IMR-90 (cell line): ENCODE data around the gene RSAD1. TPM values are rescaled to one million over a fixed set of nuclear protein-coding genes. Genes with fewer than 3 reads are reported as not detected.

ENCODE experiments used
- ATAC-seq: fragments of 200-7000 bp; cut with Tn5 transposase; 2 replicates; pipeline ENCODE4 v1.9.1; 2020; ENCODE audit warnings: low read depth, mild to moderate bottlenecking, moderate library complexity
- BruUV-seq: library from RNA; stranded (reverse); fragments of 400-500 nt; replicated peaks from 2 replicates; lab custom pipeline; 2021; lab: Mats Ljungman, UMichigan
- CTCF ChIA-PET: fragments of 300-600 bp; formaldehyde crosslinking; extraction: SDS; loops from one replicate; lab custom pipeline; 2021; ENCODE audit warnings: antibody characterized with exemption; lab: Yijun Ruan, JAX
- POLR2A ChIA-PET: fragments of 300-600 bp; sonication (Branson Sonifier 250); formaldehyde crosslinking; loops from one replicate; lab custom pipeline; 2022; ENCODE audit warnings: antibody characterized with exemption; ENCODE audit not compliant: unreplicated experiment; lab: Charles Lee
- DNase-seq: peaks from one replicate; pipeline ENCODE4 v3.0.0; 2013
- H2AFZ ChIP-seq: replicated peaks from 2 replicates; pipeline ENCODE3; 2013; ENCODE audit warnings: low read length, mild to moderate bottlenecking; ENCODE audit not compliant: poor library complexity
- H2AK5ac ChIP-seq: 2 replicates; pipeline ENCODE4 v1.6.1; 2013; ENCODE audit warnings: low read depth, low read length, inconsistent platforms
- H2AK9ac ChIP-seq: replicated peaks from 2 replicates; pipeline ENCODE3; 2013; ENCODE audit warnings: mild to moderate bottlenecking, low read depth, low read length, moderate library complexity; ENCODE audit not compliant: poor library complexity
- H2BK120ac ChIP-seq: 2 replicates; pipeline ENCODE4 v1.6.1; 2013; ENCODE audit warnings: low read depth, low read length, inconsistent platforms
- H2BK15ac ChIP-seq: 3 replicates; pipeline ENCODE4 v1.6.1; 2013; ENCODE audit warnings: low read depth, low read length, inconsistent platforms
- H2BK20ac ChIP-seq: 2 replicates; pipeline ENCODE4 v1.6.1; 2013; ENCODE audit warnings: low read depth, mild to moderate bottlenecking, inconsistent platforms, low read length, moderate library complexity
- H2BK5ac ChIP-seq: 2 replicates; pipeline ENCODE4 v1.6.1; 2013; ENCODE audit warnings: mild to moderate bottlenecking, low read depth, low read length, inconsistent platforms; ENCODE audit not compliant: poor library complexity, severe bottlenecking
- H3K14ac ChIP-seq: replicated peaks from 2 replicates; pipeline ENCODE4 v1.6.1; 2013; ENCODE audit warnings: low read depth, low read length, inconsistent platforms
- H3K18ac ChIP-seq: 2 replicates; pipeline ENCODE4 v1.6.1; 2013; ENCODE audit warnings: low read depth, low read length, control low read depth
- H3K23ac ChIP-seq: 2 replicates; pipeline ENCODE4 v1.6.1; 2013; ENCODE audit warnings: low read depth, low read length, inconsistent platforms
- H3K27ac ChIP-seq: 2 replicates; pipeline ENCODE4 v1.5.1; 2013; ENCODE audit warnings: mild to moderate bottlenecking, control low read depth, low read length; ENCODE audit not compliant: insufficient read depth
- H3K27me3 ChIP-seq: 2 replicates; pipeline ENCODE4 v1.6.1; 2013; ENCODE audit warnings: low read length; ENCODE audit not compliant: control insufficient read depth, insufficient read depth
- H3K36me3 ChIP-seq: 2 replicates; pipeline ENCODE4 v1.6.1; 2013; ENCODE audit warnings: low read length, mixed read lengths; ENCODE audit not compliant: control insufficient read depth, insufficient read depth
- H3K4ac ChIP-seq: 2 replicates; pipeline ENCODE4 v1.6.1; 2013; ENCODE audit warnings: low read depth, low read length, inconsistent platforms
- H3K4me1 ChIP-seq: 2 replicates; pipeline ENCODE4 v1.6.1; 2013; ENCODE audit warnings: low read length, mixed read lengths; ENCODE audit not compliant: control insufficient read depth, insufficient read depth
- H3K4me2 ChIP-seq: 2 replicates; pipeline ENCODE4 v1.6.1; 2013; ENCODE audit warnings: low read depth, mild to moderate bottlenecking, control low read depth, low read length, moderate library complexity
- H3K4me3 ChIP-seq: 2 replicates; pipeline ENCODE4 v1.5.1; 2013; ENCODE audit warnings: low read depth, mild to moderate bottlenecking, control low read depth, low read length, moderate library complexity; ENCODE audit not compliant: insufficient read depth
- H3K56ac ChIP-seq: 2 replicates; pipeline ENCODE4 v1.6.1; 2013; ENCODE audit warnings: low read length, inconsistent platforms; ENCODE audit not compliant: insufficient read depth; ENCODE audit errors: extremely low read depth
- H3K79me1 ChIP-seq, 2 experiments: 2 replicates each; pipeline ENCODE4 v1.6.1; 2013; ENCODE audit warnings: low read length in 2 of 2, inconsistent platforms in 1 of 2, low read depth in 1 of 2
- H3K9ac ChIP-seq: 2 replicates; pipeline ENCODE4 v1.6.1; 2013; ENCODE audit warnings: low read depth, low read length, control low read depth
- H3K9me1 ChIP-seq: 2 replicates; pipeline ENCODE4 v1.6.1; 2013; ENCODE audit warnings: low read length, inconsistent platforms; ENCODE audit not compliant: insufficient read depth
- H3K9me3 ChIP-seq: 2 replicates; pipeline ENCODE4 v1.6.1; 2013; ENCODE audit warnings: low read length; ENCODE audit not compliant: control insufficient read depth, insufficient read depth
- H4K20me1 ChIP-seq: 2 replicates; pipeline ENCODE4 v1.6.1; 2013; ENCODE audit warnings: low read length, inconsistent platforms; ENCODE audit not compliant: insufficient read depth
- H4K5ac ChIP-seq: 2 replicates; pipeline ENCODE4 v1.6.1; 2013; ENCODE audit warnings: mild to moderate bottlenecking, low read depth, low read length, control low read depth
- H4K8ac ChIP-seq, 2 experiments: 2 replicates each; pipeline ENCODE4 v1.6.1; 2013; ENCODE audit warnings: low read depth in 2 of 2, low read length in 2 of 2, control low read depth in 1 of 2, inconsistent platforms in 1 of 2
- H4K91ac ChIP-seq: 2 replicates; pipeline ENCODE4 v1.6.1; 2013; ENCODE audit warnings: low read depth, low read length, inconsistent platforms; ENCODE audit not compliant: insufficient read depth
- MAZ ChIP-seq: IDR thresholded peaks from 2 replicates; pipeline ENCODE4 v1.6.1; 2012; ENCODE audit warnings: low read depth, mild to moderate bottlenecking, low read length, improper control_type of control experiment, moderate library complexity, borderline replicate concordance
- NFE2L2 ChIP-seq: fragments of 150-350 bp; IDR thresholded peaks from 2 replicates; pipeline ENCODE4 v1.6.1; 2016; ENCODE audit warnings: low read depth, mild to moderate bottlenecking, low read length
- RAD21 ChIP-seq: IDR thresholded peaks from 2 replicates; pipeline ENCODE4 v1.6.1; 2012; ENCODE audit warnings: low read length, improper control_type of control experiment
- RFX5 ChIP-seq: IDR thresholded peaks from 2 replicates; pipeline ENCODE4 v1.8.0; 2012; ENCODE audit warnings: low read depth, mild to moderate bottlenecking, low read length, moderate library complexity
- SMC3 ChIP-seq: fragments of 150-350 bp; IDR thresholded peaks from 2 replicates; pipeline ENCODE4 v1.6.1; 2016; ENCODE audit warnings: low read depth, mild to moderate bottlenecking, antibody characterized with exemption, low read length, moderate library complexity
- WGBS, 2 experiments: methylation state at CpG; one replicate each; pipeline versions ENCODE4 v1.1.5 to v1.1.7; 2013; ENCODE audit warnings: missing lambda C conversion rate in 2 of 2; ENCODE audit not compliant: insufficient read length in 1 of 2; ENCODE audit errors: extremely low coverage in 2 of 2; 5-methylcytosine and 5-hydroxymethylcytosine counted together
- dilution Hi-C: fragments of 300-500 bp; cut with HindIII; formaldehyde crosslinking; loops from one replicate; pipeline ENCODE4 v1.14.3; 2018; ENCODE audit warnings: low sequenced_read_pairs; ENCODE audit not compliant: unreplicated experiment
- in situ Hi-C: fragments of 300-500 bp; cut with MboI; formaldehyde crosslinking; loops from 3 replicates; pipeline ENCODE4 v1.14.3; 2019; ENCODE audit warnings: low sequenced_read_pairs, inconsistent platforms, mixed read lengths
- intact Hi-C: fragments of 100-400 bp; cut with micrococcal nuclease; formaldehyde crosslinking; loops from 2 replicates; pipeline ENCODE4 v1.10.0; 2022
- polyA plus RNA-seq, 3 experiments: library from polyadenylated mRNA; depleted of rRNA; stranded (reverse); fragments of >200 nt; gene quantifications; 2 replicates each; pipeline ENCODE4 v1.2.3, GENCODE V29; 2012; ENCODE audit warnings: low replicate concordance in 1 of 3
- total RNA-seq: library from RNA; depleted of rRNA; stranded (reverse); fragments of >200 nt; gene quantifications from 2 replicates; pipeline ENCODE4 v1.2.3, GENCODE V29; 2012
- TF ChIP-seq, protein P1 (sequence below): conservative IDR thresholded peaks from 2 replicates; pipeline ENCODE4 v1.5.1; 2012; ENCODE audit warnings: mild to moderate bottlenecking, low read depth, low read length, improper control_type of control experiment

The RSAD1 gene
- total and polyA plus RNA-seq, 2 of the 4 experiments (the other 2 are of a cell fraction), result 10.8 to 19.2 TPM

DNA sequence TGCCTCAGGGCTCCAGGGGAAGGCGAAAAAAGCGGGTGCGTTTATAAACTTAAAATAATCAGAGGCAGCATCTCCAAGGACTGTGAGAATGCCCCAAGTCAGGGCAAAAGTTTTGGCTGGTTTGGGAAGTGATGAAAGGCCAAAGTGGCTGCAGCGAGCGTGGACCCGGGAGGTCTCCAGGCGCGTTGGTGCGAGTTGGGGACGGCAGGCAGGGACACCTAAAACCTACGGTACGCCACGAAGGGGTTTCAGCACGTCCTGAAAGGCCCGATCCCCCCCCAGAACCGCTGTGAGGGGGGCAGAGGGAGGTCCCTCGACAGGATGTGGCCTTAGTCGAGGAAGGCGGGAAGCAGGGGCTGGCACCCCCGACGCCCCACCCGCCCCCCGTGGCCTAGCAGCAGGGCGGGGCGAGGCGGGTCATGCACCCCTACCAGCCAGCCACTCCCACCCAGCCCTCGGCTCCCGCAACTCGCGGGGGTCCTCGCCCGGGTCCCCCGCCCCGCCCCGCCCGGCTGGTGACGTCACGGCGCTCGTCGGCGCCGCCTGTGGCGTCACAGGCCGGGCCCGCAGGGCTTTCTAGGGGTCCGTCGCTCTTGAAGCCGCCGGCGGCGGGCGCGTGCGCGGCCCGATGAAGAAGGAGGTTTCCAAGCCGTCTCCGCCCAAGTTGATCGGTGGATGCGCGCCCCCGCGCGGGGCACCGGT, 29.4 kb downstream of the RSAD1 start, which contains the start of gene MYCBPAP:
TSS of gene MYCBPAP (plus strand) at position 569 of the 702 bp plus-strand sequence. CDS start 236 bp downstream, outside the sequence.
- Histone ChIP-seq H3K9me3 (no peaks in the 10 kb centered on the region), H2AFZ (peak within 1 kb of the TSS; percentile 96), H3K27me3 (no peaks in the 10 kb centered on the region; the same call in 1 of the 2 replicates), H4K5ac (peak within 1 kb of the TSS; percentile 90), H3K27ac (peak within 1 kb of the TSS; percentile 6), H3K9ac (peak within 1 kb of the TSS; percentile 53), H2BK5ac (no peak within 1 kb of the TSS), H2BK20ac (no peak within 1 kb of the TSS), H3K56ac (peak within 1 kb of the TSS; percentile 17; the same call in 1 of the 2 replicates), H4K20me1 (no peaks in the 10 kb centered on the region), H2BK120ac (peak within 1 kb of the TSS; percentile 33), H3K4me1 (peaks cover 4% of the 10 kb centered on the region), H3K4ac (peak within 1 kb of the TSS; percentile 89), H2BK15ac (no peak within 1 kb of the TSS), H3K4me2 (peak within 1 kb of the TSS; percentile 62), H3K9me1 (peaks cover 16% of the 10 kb centered on the region), H4K8ac (peak within 1 kb of the TSS; percentile 97 to 98), H4K91ac (peak within 1 kb of the TSS; percentile 76), H3K18ac (no peak within 1 kb of the TSS; the same call in 1 of the 2 replicates), H3K23ac (peak within 1 kb of the TSS; percentile 56), H3K79me1 (peaks cover 0 to 3% of the 10 kb centered on the region in 2 experiments; a peak in 1 of 4 replicates), H2AK9ac (peak within 1 kb of the TSS; percentile 69), H3K36me3 (no peaks in the 10 kb centered on the region), H3K4me3 (peak within 1 kb of the TSS; percentile 43), H2AK5ac (peak within 1 kb of the TSS; percentile 67; the same call in 1 of the 2 replicates), H3K14ac (peak within 1 kb of the TSS; percentile 91)
- intact Hi-C loops, result no loop called here
- in situ Hi-C loops, result no loop called here
- WGBS, 2 experiments, result 8% methylated on average over 31 of the region's 66 CpGs; no CpG with 5 or more reads in 1 of the 2 experiments
- dilution Hi-C loops, result no loop called here
- ATAC-seq, result peak; percentile 85
- CTCF ChIA-PET, result no interaction called here
- no peak for TF ChIP-seq SMC3
- peak; percentile 22; the same call in 1 of the 2 replicates for TF ChIP-seq MAZ
- TF ChIP-seq RAD21, result no peak
- no peak for TF ChIP-seq RFX5
- TF ChIP-seq, protein P1, sequence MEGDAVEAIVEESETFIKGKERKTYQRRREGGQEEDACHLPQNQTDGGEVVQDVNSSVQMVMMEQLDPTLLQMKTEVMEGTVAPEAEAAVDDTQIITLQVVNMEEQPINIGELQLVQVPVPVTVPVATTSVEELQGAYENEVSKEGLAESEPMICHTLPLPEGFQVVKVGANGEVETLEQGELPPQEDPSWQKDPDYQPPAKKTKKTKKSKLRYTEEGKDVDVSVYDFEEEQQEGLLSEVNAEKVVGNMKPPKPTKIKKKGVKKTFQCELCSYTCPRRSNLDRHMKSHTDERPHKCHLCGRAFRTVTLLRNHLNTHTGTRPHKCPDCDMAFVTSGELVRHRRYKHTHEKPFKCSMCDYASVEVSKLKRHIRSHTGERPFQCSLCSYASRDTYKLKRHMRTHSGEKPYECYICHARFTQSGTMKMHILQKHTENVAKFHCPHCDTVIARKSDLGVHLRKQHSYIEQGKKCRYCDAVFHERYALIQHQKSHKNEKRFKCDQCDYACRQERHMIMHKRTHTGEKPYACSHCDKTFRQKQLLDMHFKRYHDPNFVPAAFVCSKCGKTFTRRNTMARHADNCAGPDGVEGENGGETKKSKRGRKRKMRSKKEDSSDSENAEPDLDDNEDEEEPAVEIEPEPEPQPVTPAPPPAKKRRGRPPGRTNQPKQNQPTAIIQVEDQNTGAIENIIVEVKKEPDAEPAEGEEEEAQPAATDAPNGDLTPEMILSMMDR, result 0 out of 2 replicates have a peak, but pooled peaks have one; percentile 9
- no peak for TF ChIP-seq NFE2L2
- no TSS peak for BruUV-seq
- POLR2A ChIA-PET, result no interaction called here
- DNase-seq, result peak; percentile 68
